ENCODE measurements around the gene DNM3.

Gene DNM3

DNA sequence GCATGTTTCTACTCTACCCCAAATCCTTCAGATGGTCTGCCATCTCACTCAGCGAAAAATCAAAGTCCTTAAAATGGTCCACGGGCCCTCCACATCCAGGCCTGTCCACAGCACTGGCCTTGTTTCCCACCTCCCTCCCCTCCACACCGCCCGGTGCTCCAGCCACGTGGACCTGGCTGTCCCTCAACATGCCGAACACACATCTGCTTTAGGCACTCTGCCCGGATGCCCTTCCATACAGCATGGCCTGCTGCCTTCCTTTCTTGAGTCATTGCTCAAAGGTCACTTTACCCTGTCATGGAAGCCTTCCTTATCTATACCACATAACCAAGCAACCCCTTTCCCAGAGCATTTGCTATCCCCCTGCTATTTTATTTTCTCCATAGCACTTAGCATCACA lies 143.0 kb downstream of the DNM3 start (continued):
- no peak for TF ChIP-seq ZNF558 (tag by site-specific recombination; IDR thresholded peaks at IDR 0.05)
- TF ChIP-seq ZNF701 (tag by site-specific recombination; IDR thresholded peaks at IDR 0.05): no peak
- TF ChIP-seq ZNF792 (tag by site-specific recombination; IDR thresholded peaks at IDR 0.05): no peak
- TF ChIP-seq ZNF155 (tag by site-specific recombination; IDR thresholded peaks at IDR 0.05): no peak
- TF ChIP-seq ZNF248 (tag by site-specific recombination; IDR thresholded peaks at IDR 0.05): no peak

DNA sequence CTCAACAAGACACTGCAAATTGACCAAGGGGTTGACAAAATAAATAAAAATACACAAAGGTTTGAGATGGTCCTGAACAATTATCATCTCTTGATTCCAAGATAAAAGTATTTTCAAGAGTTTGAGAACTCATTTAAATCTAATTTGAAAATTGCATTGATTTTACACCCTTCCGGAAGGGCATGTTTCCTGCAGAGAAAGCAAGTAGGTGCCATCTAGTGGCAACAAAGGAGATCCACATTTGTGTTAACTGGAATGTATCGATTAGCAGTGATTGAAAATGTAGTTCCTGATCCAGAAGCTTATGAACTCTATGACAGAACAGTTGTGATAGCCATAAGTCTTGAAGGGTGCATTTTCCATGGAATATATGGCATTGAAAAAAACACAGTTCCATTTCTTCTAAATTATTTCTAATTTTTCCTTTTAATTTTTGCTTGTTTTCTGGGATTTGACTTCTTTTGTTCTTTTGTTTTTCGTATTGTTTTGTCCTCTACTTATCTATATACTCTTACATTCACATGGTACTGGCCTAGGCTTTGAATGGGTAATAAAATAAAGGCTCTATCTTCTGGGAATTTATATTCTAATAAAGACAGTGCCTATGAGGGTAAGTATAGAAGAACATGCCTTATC lies 143.7 kb downstream of the DNM3 start:
- POLR2A ChIA-PET: interaction anchor here (1.4 kb wide), 1 partner anchor 143 kb away, joined by 4 read pairs; the partner anchor contains the start of gene DNM3
- no peaks in the 10 kb centered on the region for H3K9me3 ChIP-seq (ENCODE audit: control insufficient read depth, insufficient read depth, low read depth, low read length)
- no peaks in the 10 kb centered on the region for H3K36me3 ChIP-seq (ENCODE audit: control insufficient read depth in 2 of 2, insufficient read depth in 1 of 2, low read length in 2 of 2)
- no peak overlapping the region for H3K27ac ChIP-seq (ENCODE audit: extremely low read depth, low read depth, low read length)
- CTCF ChIA-PET: interaction anchor here (0.6 to 14.1 kb wide), 33 partner anchors 10 to 961 kb away, joined by 3 to 378 read pairs (median 4); no protein-coding TSS in a partner anchor
- H3K4me3 ChIP-seq (ENCODE audit: low read depth, low read length): no peak overlapping the region
- H3K4me1 ChIP-seq (ENCODE audit: control insufficient read depth, insufficient read depth, low read length): no peaks in the 10 kb centered on the region
- 0 out of 2 replicates have a peak, but pooled peaks have one; percentile 30 for TF ChIP-seq GFI1B (tag by site-specific recombination; IDR thresholded peaks at IDR 0.05)
- no peak for TF ChIP-seq TCF7L2 (IDR thresholded peaks at IDR 0.05; ENCODE audit: borderline replicate concordance, low read depth, low read length)
- TF ChIP-seq ZNF654 (tag by site-specific recombination; IDR thresholded peaks at IDR 0.05; ENCODE audit: low read depth): peak; percentile 83

DNA sequence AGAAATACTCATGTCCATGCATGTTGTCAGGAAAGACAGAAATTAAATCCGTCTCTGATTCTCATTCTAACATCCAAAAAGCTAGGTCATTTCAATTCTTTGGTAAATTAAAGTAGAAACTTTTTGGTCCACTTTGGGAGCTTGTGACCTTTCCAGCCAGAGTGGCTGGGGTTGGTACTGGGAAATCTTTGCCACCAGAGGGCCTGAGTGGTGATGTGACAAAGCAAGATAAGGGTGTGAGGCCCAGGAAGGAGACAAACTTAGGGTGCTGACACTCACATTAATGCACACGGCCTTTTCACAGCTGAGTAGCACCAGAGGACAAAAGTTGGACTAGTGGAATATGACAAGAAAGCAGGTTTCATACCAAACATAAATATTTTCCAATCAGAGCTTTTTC lies 144.3 kb downstream of the DNM3 start:
- Histone ChIP-seq H3K4me1 (ENCODE audit: control insufficient read depth, insufficient read depth, low read length) (no peaks in the 10 kb centered on the region), H3K4me3 (ENCODE audit: low read depth, low read length) (no peak overlapping the region), H3K36me3 (ENCODE audit: control insufficient read depth in 2 of 2, insufficient read depth in 1 of 2, low read length in 2 of 2) (no peaks in the 10 kb centered on the region), H3K27ac (ENCODE audit: extremely low read depth, low read depth, low read length) (no peak overlapping the region), H3K9me3 (ENCODE audit: control insufficient read depth, insufficient read depth, low read depth, low read length) (no peaks in the 10 kb centered on the region)
- CTCF ChIA-PET: interaction anchor here (0.6 to 14.1 kb wide), 29 partner anchors 9 to 961 kb away, joined by 3 to 378 read pairs (median 4); no protein-coding TSS in a partner anchor
- POLR2A ChIA-PET: interaction anchor here (1.4 kb wide), 1 partner anchor 144 kb away, joined by 4 read pairs; the partner anchor contains the start of gene DNM3
- TF ChIP-seq ZNF169 (tag by site-specific recombination; IDR thresholded peaks at IDR 0.05): no peak
- no peak for TF ChIP-seq ZNF37A (tag by site-specific recombination; IDR thresholded peaks at IDR 0.05)
- no peak for TF ChIP-seq ZNF48 (tag by site-specific recombination; IDR thresholded peaks at IDR 0.05)
- TF ChIP-seq ZXDB (tag by site-specific recombination; IDR thresholded peaks at IDR 0.05): no peak
- TF ChIP-seq, protein P1, sequence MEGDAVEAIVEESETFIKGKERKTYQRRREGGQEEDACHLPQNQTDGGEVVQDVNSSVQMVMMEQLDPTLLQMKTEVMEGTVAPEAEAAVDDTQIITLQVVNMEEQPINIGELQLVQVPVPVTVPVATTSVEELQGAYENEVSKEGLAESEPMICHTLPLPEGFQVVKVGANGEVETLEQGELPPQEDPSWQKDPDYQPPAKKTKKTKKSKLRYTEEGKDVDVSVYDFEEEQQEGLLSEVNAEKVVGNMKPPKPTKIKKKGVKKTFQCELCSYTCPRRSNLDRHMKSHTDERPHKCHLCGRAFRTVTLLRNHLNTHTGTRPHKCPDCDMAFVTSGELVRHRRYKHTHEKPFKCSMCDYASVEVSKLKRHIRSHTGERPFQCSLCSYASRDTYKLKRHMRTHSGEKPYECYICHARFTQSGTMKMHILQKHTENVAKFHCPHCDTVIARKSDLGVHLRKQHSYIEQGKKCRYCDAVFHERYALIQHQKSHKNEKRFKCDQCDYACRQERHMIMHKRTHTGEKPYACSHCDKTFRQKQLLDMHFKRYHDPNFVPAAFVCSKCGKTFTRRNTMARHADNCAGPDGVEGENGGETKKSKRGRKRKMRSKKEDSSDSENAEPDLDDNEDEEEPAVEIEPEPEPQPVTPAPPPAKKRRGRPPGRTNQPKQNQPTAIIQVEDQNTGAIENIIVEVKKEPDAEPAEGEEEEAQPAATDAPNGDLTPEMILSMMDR (tag by site-specific recombination; IDR thresholded peaks at IDR 0.05): peak; percentile 17; the same call in 1 of the 2 replicates
- TF ChIP-seq ZNF792 (tag by site-specific recombination; IDR thresholded peaks at IDR 0.05): no peak
- TF ChIP-seq, protein P2, sequence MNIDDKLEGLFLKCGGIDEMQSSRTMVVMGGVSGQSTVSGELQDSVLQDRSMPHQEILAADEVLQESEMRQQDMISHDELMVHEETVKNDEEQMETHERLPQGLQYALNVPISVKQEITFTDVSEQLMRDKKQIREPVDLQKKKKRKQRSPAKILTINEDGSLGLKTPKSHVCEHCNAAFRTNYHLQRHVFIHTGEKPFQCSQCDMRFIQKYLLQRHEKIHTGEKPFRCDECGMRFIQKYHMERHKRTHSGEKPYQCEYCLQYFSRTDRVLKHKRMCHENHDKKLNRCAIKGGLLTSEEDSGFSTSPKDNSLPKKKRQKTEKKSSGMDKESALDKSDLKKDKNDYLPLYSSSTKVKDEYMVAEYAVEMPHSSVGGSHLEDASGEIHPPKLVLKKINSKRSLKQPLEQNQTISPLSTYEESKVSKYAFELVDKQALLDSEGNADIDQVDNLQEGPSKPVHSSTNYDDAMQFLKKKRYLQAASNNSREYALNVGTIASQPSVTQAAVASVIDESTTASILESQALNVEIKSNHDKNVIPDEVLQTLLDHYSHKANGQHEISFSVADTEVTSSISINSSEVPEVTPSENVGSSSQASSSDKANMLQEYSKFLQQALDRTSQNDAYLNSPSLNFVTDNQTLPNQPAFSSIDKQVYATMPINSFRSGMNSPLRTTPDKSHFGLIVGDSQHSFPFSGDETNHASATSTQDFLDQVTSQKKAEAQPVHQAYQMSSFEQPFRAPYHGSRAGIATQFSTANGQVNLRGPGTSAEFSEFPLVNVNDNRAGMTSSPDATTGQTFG (tag by site-specific recombination; IDR thresholded peaks at IDR 0.05; ENCODE audit: borderline replicate concordance): no peak
- TF ChIP-seq ZNF175 (tag by site-specific recombination; IDR thresholded peaks at IDR 0.05): no peak
- no peak for TF ChIP-seq ZNF664 (tag by site-specific recombination; IDR thresholded peaks at IDR 0.05)
